H1 (cell line): ENCODE data around the gene EPN3. TPM values are rescaled to one million over a fixed set of nuclear protein-coding genes. Genes with fewer than 3 reads are reported as not detected.

Experiments
- CTCF ChIA-PET: fragments of 300-600 bp; sonication (Branson Sonifier 250); formaldehyde crosslinking; loops from one replicate; lab custom pipeline; 2021; ENCODE audit not compliant: partially characterized antibody; lab: Charles Lee
- POLR2A ChIA-PET: fragments of 300-600 bp; sonication (Branson Sonifier 250); formaldehyde crosslinking; loops from one replicate; lab custom pipeline; 2021; ENCODE audit warnings: inconsistent platforms; ENCODE audit not compliant: partially characterized antibody; lab: Charles Lee
- DNase-seq, 2 experiments: peaks; one replicate each; pipeline versions ENCODE4 v3.0.0 to v3.0.0-alpha.2; 2010 to 2022; ENCODE audit warnings: low spot score in 2 of 2, low read depth in 1 of 2, mixed read lengths in 1 of 2
- FAIRE-seq: peaks from 2 replicates; lab custom pipeline; 2011; peaks lifted over from hg19 to GRCh38; lab: Jason Lieb, UNC
- H2AFZ ChIP-seq: 2 replicates; pipeline ENCODE4 v1.8.1; 2012; ENCODE audit warnings: low read length, inconsistent platforms
- H2AK5ac ChIP-seq: 2 replicates; pipeline ENCODE4 v1.6.1; 2013; ENCODE audit warnings: low read depth, low read length
- H2BK120ac ChIP-seq: replicated peaks from 2 replicates; pipeline ENCODE3; 2013; ENCODE audit warnings: low read depth, low read length, inconsistent platforms
- H2BK12ac ChIP-seq: 2 replicates; pipeline ENCODE4 v1.6.1; 2013; ENCODE audit warnings: low read depth, low read length
- H2BK15ac ChIP-seq: 2 replicates; pipeline ENCODE4 v1.6.1; 2013; ENCODE audit warnings: low read length
- H2BK20ac ChIP-seq: 2 replicates; pipeline ENCODE4 v1.6.1; 2013; ENCODE audit warnings: low read length
- H2BK5ac ChIP-seq: 2 replicates; pipeline ENCODE4 v1.6.1; 2013; ENCODE audit warnings: low read depth, low read length
- H3K14ac ChIP-seq: 2 replicates; pipeline ENCODE4 v1.6.1; 2013; ENCODE audit warnings: inconsistent platforms; ENCODE audit not compliant: insufficient read length
- H3K18ac ChIP-seq: 2 replicates; pipeline ENCODE4 v1.6.1; 2013; ENCODE audit warnings: low read length; ENCODE audit errors: extremely low read depth
- H3K23ac ChIP-seq: 2 replicates; pipeline ENCODE4 v1.6.1; 2013; ENCODE audit warnings: inconsistent platforms; ENCODE audit not compliant: insufficient read length
- H3K23me2 ChIP-seq: 2 replicates; pipeline ENCODE4 v1.6.1; 2013; ENCODE audit warnings: low read depth, low read length
- H3K27ac ChIP-seq: 2 replicates; pipeline ENCODE4 v1.6.1; 2011; ENCODE audit warnings: low read depth, low read length, inconsistent platforms
- H3K27me3 ChIP-seq, 4 experiments: replicated peaks in 1 of 4; 1 replicate in 1 of 4; 2 replicates in 3 of 4; pipeline versions ENCODE4 v1.6.1 to v1.8.1; 2011 to 2013; ENCODE audit warnings: low read length in 3 of 4, mild to moderate bottlenecking in 3 of 4, inconsistent platforms in 2 of 4, mixed read lengths in 2 of 4, moderate library complexity in 1 of 4; ENCODE audit not compliant: control insufficient read depth in 3 of 4, insufficient read depth in 3 of 4; ENCODE audit errors: extremely low read depth in 1 of 4
- H3K36me3 ChIP-seq, 4 experiments: 2 replicates each; pipeline versions ENCODE4 v1.6.1 to v1.8.1; 2011 to 2013; ENCODE audit warnings: mild to moderate bottlenecking in 4 of 4, low read length in 3 of 4, moderate library complexity in 2 of 4, control low read depth in 1 of 4, inconsistent platforms in 1 of 4; ENCODE audit not compliant: insufficient read depth in 4 of 4, control insufficient read depth in 2 of 4
- H3K4ac ChIP-seq: replicated peaks from 2 replicates; pipeline ENCODE3; 2013; ENCODE audit warnings: low read length, low read depth, mixed read lengths, inconsistent platforms; ENCODE audit not compliant: insufficient read length
- H3K4me1 ChIP-seq, 4 experiments: replicated peaks in 1 of 4; 1 replicate in 1 of 4; 2 replicates in 3 of 4; pipeline versions ENCODE4 v1.6.1 to v1.8.1; 2011 to 2013; ENCODE audit warnings: low read length in 3 of 4, inconsistent platforms in 2 of 4, mixed read lengths in 1 of 4; ENCODE audit not compliant: insufficient read depth in 4 of 4, control insufficient read depth in 3 of 4
- H3K4me2 ChIP-seq, 2 experiments: 2 replicates each; pipeline versions ENCODE4 v1.6.1 to v1.8.1; 2011 to 2013; ENCODE audit warnings: low read depth in 2 of 2, low read length in 2 of 2, control low read depth in 1 of 2, inconsistent platforms in 1 of 2, mild to moderate bottlenecking in 1 of 2; ENCODE audit not compliant: insufficient read depth in 1 of 2
- H3K4me3 ChIP-seq, 4 experiments: fragments of 200-600, 300-600 bp in 1 of 4; sonication (generic), shearing (Covaris generic), sonication (Bioruptor Twin) in 1 of 4; 2 replicates each; pipeline versions ENCODE4 v1.5.1 to v1.8.1; 2011 to 2016; ENCODE audit warnings: low read length in 4 of 4, low read depth in 3 of 4, control low read depth in 2 of 4, inconsistent platforms in 2 of 4, mild to moderate bottlenecking in 2 of 4, mixed read lengths in 1 of 4, moderate library complexity in 1 of 4; ENCODE audit not compliant: insufficient read depth in 2 of 4; ENCODE audit errors: extremely low read depth in 1 of 4
- H3K56ac ChIP-seq: replicated peaks from 2 replicates; pipeline ENCODE3; 2013; ENCODE audit warnings: low read depth, mild to moderate bottlenecking, mixed read lengths, low read length, inconsistent platforms; ENCODE audit not compliant: insufficient read length
- H3K79me1 ChIP-seq: 2 replicates; pipeline ENCODE4 v1.6.1; 2013; ENCODE audit warnings: low read depth, low read length, control low read depth
- H3K79me2 ChIP-seq, 2 experiments: 2 replicates each; pipeline versions ENCODE4 v1.6.1 to v1.8.1; 2012 to 2013; ENCODE audit warnings: low read length in 2 of 2, mild to moderate bottlenecking in 2 of 2, inconsistent platforms in 1 of 2; ENCODE audit not compliant: insufficient read depth in 2 of 2, control insufficient read depth in 1 of 2
- H3K9ac ChIP-seq, 4 experiments: replicated peaks in 1 of 4; 1 replicate in 1 of 4; 2 replicates in 3 of 4; pipeline versions ENCODE4 v1.6.1 to v1.8.1; 2011 to 2013; ENCODE audit warnings: low read depth in 3 of 4, low read length in 3 of 4, control low read depth in 2 of 4, mild to moderate bottlenecking in 2 of 4, moderate library complexity in 2 of 4, inconsistent platforms in 1 of 4; ENCODE audit errors: extremely low read depth in 1 of 4
- H3K9me3 ChIP-seq, 2 experiments: 2 replicates each; pipeline versions ENCODE4 v1.6.1 to v1.8.1; 2012 to 2013; ENCODE audit warnings: mild to moderate bottlenecking in 2 of 2, moderate library complexity in 2 of 2, control low read depth in 1 of 2, inconsistent platforms in 1 of 2, low read depth in 1 of 2, low read length in 1 of 2, mixed read lengths in 1 of 2; ENCODE audit not compliant: insufficient read depth in 2 of 2
- H4K20me1 ChIP-seq, 2 experiments: replicated peaks in 1 of 2; 2 replicates each; pipeline versions ENCODE3 to v1.8.1; 2011 to 2013; ENCODE audit warnings: inconsistent platforms in 2 of 2, low read length in 2 of 2, mild to moderate bottlenecking in 1 of 2; ENCODE audit not compliant: insufficient read depth in 2 of 2, control insufficient read depth in 1 of 2
- H4K5ac ChIP-seq: 2 replicates; pipeline ENCODE4 v1.6.1; 2013; ENCODE audit warnings: low read length, low read depth, mixed read lengths, inconsistent platforms; ENCODE audit not compliant: insufficient read length
- H4K8ac ChIP-seq: 2 replicates; pipeline ENCODE4 v1.8.0; 2013; ENCODE audit warnings: mild to moderate bottlenecking, moderate library complexity, low read length, inconsistent platforms; ENCODE audit not compliant: insufficient read depth; ENCODE audit errors: extremely low read depth
- H4K91ac ChIP-seq: replicated peaks from 2 replicates; pipeline ENCODE3; 2013; ENCODE audit warnings: low read length, mixed read lengths, inconsistent platforms; ENCODE audit not compliant: insufficient read length
- CREB1 ChIP-seq: IDR thresholded peaks from 2 replicates; pipeline ENCODE4 v1.6.1; 2012; ENCODE audit warnings: inconsistent platforms
- EGR1 ChIP-seq: IDR thresholded peaks from 2 replicates; pipeline ENCODE4 v1.6.1; 2011; ENCODE audit warnings: low read depth, low read length, borderline replicate concordance
- EP300 ChIP-seq, 2 experiments: IDR thresholded peaks; 1 replicate in 1 of 2; 2 replicates in 1 of 2; pipeline ENCODE4 v1.6.1; 2011 to 2012; ENCODE audit warnings: low read depth in 2 of 2, low read length in 2 of 2, mild to moderate bottlenecking in 2 of 2, borderline replicate concordance in 1 of 2, inconsistent platforms in 1 of 2, moderate library complexity in 1 of 2
- FOSL1 ChIP-seq: IDR thresholded peaks from 2 replicates; pipeline ENCODE4 v1.6.1; 2011; ENCODE audit warnings: mild to moderate bottlenecking, low read depth, low read length, moderate library complexity; ENCODE audit not compliant: insufficient read depth
- HDAC2 ChIP-seq, 2 experiments: fragments of 300-600 bp in 1 of 2; sonication (generic) in 1 of 2; IDR thresholded peaks; 2 replicates each; pipeline ENCODE4 v1.6.1; 2011 to 2012; ENCODE audit warnings: low read depth in 2 of 2, low read length in 2 of 2, mild to moderate bottlenecking in 2 of 2, moderate library complexity in 2 of 2, borderline replicate concordance in 1 of 2, inconsistent platforms in 1 of 2
- SRF ChIP-seq: IDR thresholded peaks from 2 replicates; pipeline ENCODE4 v1.6.1; 2011; ENCODE audit warnings: mild to moderate bottlenecking, low read depth, low read length, moderate library complexity
- SUZ12 ChIP-seq: fragments of 200-600 bp; sonication (generic); IDR thresholded peaks from 2 replicates; pipeline ENCODE4 v1.6.1; 2012; ENCODE audit warnings: mild to moderate bottlenecking, inconsistent platforms, low read length, moderate library complexity, mixed read lengths
- WGBS, 2 experiments: shearing (Covaris generic) in 1 of 2; methylation state at CpG; one replicate each; pipeline versions ENCODE4 v1.1.6 to v1.1.7; 2013 to 2015; ENCODE audit warnings: low lambda C conversion rate in 2 of 2, mixed read lengths in 2 of 2, inconsistent platforms in 1 of 2, low coverage in 1 of 2, missing lambda C conversion rate in 1 of 2; ENCODE audit not compliant: insufficient replicate concordance in 2 of 2, insufficient coverage in 1 of 2, insufficient read length in 1 of 2; ENCODE audit errors: extremely low coverage in 1 of 2, missing lambda C conversion rate in 1 of 2; 5-methylcytosine and 5-hydroxymethylcytosine counted together
- polyA plus RNA-seq, 7 experiments: library from polyadenylated mRNA; depleted of rRNA in 3 of 7; stranded (reverse) in 5 of 7; unstranded in 2 of 7; fragments of >200 nt in 5 of 7; fragments of 200-250 nt in 2 of 7; gene quantifications; 1 replicate in 5 of 7; 2 replicates in 1 of 7; 4 replicates in 1 of 7; pipeline versions ENCODE4 v1.2.1 to v1.2.3, GENCODE V29; 2011 to 2013; ENCODE audit warnings: missing spikeins in 2 of 7, mixed read lengths in 2 of 7
- total RNA-seq: library from RNA; stranded (reverse); fragmentation: NEBNext Ultra II Directional; extraction: Animal tissue kit (Norgen Biotek cat#: 25700); gene quantifications from 2 replicates; pipeline ENCODE4 v1.2.1, GENCODE V29; 2021

The EPN3 gene
- total and polyA plus RNA-seq, 2 of the 8 experiments (the other 6 are each of a cell fraction or from before 2014, with no cell fraction given) = 6.7 to 7.9 TPM

DNA sequence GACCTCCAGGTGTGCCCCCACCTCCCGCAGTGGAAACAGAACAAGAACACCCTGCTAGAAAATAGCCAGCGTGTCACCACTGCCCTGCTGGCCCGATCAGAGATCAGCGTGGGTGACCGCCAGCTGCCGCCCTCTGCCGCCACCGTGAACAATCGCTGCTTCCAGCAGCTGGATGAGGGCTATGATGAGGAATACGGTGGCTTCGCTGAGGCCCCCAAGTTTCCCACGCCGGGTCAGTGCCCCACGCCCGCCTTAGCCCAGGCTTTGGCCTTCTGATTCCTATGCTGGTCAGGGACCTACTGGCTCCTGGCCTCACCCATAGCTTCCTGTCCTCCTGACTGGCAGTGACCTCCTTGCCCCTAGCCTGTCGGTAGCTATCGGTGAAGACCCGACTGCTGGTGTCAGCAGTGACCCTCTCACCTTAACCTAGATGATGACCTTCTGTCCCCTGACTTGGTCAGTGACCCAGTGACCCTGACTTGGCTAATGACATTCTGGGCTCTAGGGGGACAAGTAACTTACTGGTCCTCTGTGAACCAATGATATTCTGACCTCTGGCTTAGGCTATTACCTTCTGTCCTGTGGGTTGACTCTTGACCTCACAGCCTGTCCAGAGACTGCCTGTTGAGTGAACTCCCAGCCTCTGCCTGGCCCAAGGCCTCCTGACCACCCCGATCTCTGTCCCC is 16.9 kb downstream of the EPN3 start:
- H4K20me1 ChIP-seq = no peaks in the 10 kb centered on the region
- no peak overlapping the region for H3K4me2 ChIP-seq
- no peaks in the 10 kb centered on the region for H3K9me3 ChIP-seq
- H2AFZ ChIP-seq = no peak overlapping the region
- H2AK5ac ChIP-seq = peak overlapping the region; percentile 44; the same call in 1 of the 2 replicates
- CTCF ChIA-PET = interaction anchor here (0.6 to 12.4 kb wide), 29 partner anchors 11 to 293 kb away, joined by 3 to 404 read pairs (median 7); partner anchors contain the start of genes CACNA1G and WFIKKN2
- POLR2A ChIA-PET = interaction anchor here (0.6 to 1.7 kb wide), 5 partner anchors 7 to 421 kb away, joined by 3 to 6 read pairs (median 4); partner anchors contain the start of gene TOB1
- H3K79me2 ChIP-seq = no peaks in the 10 kb centered on the region
- DNase-seq (no peak), FAIRE-seq (no peak)
- no peak overlapping the region for H3K56ac ChIP-seq
- H3K27ac ChIP-seq = no peak overlapping the region
- no peaks in the 10 kb centered on the region for H3K23me2 ChIP-seq
- no peak overlapping the region for H3K23ac ChIP-seq
- WGBS, 2 experiments = 92% methylated on average over 18 of the region's 19 CpGs; no CpG with 5 or more reads in 1 of the 2 experiments
- H3K14ac ChIP-seq = no peak overlapping the region
- peaks cover 3 to 12% (median 6%) of the 10 kb centered on the region in 4 experiments for H3K4me1 ChIP-seq
- no peak overlapping the region for H2BK12ac ChIP-seq
- no peak overlapping the region for H2BK20ac ChIP-seq
- no peak overlapping the region for H2BK5ac ChIP-seq
- no peaks in the 10 kb centered on the region for H3K27me3 ChIP-seq
- H3K4me3 ChIP-seq = no peak overlapping the region
- H4K91ac ChIP-seq = peak overlapping the region; percentile 47
- 0 out of 2 replicates have a peak overlapping the region, but pooled peaks have one; percentile 72 for H2BK15ac ChIP-seq
- no peak overlapping the region for H3K4ac ChIP-seq
- no peak overlapping the region for H2BK120ac ChIP-seq
- H3K9ac ChIP-seq = no peak overlapping the region
- TF ChIP-seq HDAC2 (IDR thresholded peaks at IDR 0.05; ENCODE audit: borderline replicate concordance in 1 of 2, low read depth in 2 of 2, low read length in 2 of 2) (no peak), EP300 (IDR thresholded peaks at IDR 0.05; ENCODE audit: borderline replicate concordance in 1 of 2, low read depth in 2 of 2, low read length in 2 of 2) (no peak), SRF (no peak), FOSL1 (no peak), CREB1 (no peak), SUZ12 (no peak), EGR1 (no peak)
- H3K79me1 ChIP-seq = no peaks in the 10 kb centered on the region
- H3K36me3 ChIP-seq = no peaks in the 10 kb centered on the region
- H4K8ac ChIP-seq = no peak overlapping the region
- H4K5ac ChIP-seq = no peak overlapping the region
- H3K18ac ChIP-seq = no peak overlapping the region
